Measurements from ENCODE around the gene STEAP4. TPM values are rescaled to one million over a fixed set of nuclear protein-coding genes. Genes with fewer than 3 reads are reported as not detected.
"Not testable (repeated sequence)": the region's sequence is repeated elsewhere in the genome, so short reads cannot be mapped to it uniquely, and the experiment has no call there.

The STEAP4 gene
- total and polyA plus RNA-seq, 7 experiments from 2014 or later, result 0.45 to 6.2 TPM; not detected in 5

GRCh38 chr7:88278881-88279280 is 27.8 kb downstream of the STEAP4 start:
- POLR2A ChIA-PET, result no interaction called here
- Mint-ChIP-seq H3K27ac (no peak overlapping the region), H3K4me3 (no peak overlapping the region), H3K36me3 (no peaks in the 10 kb centered on the region), H3K9me3 (no peaks in the 10 kb centered on the region), H3K4me1 (no peaks in the 10 kb centered on the region), H3K27me3 (peaks cover 2 to 23% (median 14%) of the 10 kb centered on the region in 5 donors)
- Histone ChIP-seq H3K4me3 (ENCODE audit: low read length) (no peak overlapping the region), H3K27me3 (ENCODE audit: control insufficient read depth in 2 of 2, insufficient read depth in 2 of 2, low read length in 2 of 2) (no peaks in the 10 kb centered on the region), H3K4me1 (ENCODE audit: control insufficient read depth in 2 of 2, insufficient read depth in 2 of 2, low read length in 2 of 2) (no peaks in the 10 kb centered on the region), H3K36me3 (ENCODE audit: control insufficient read depth in 2 of 3, insufficient read depth in 3 of 3, low read length in 3 of 3) (no peaks in the 10 kb centered on the region), H3K9me3 (ENCODE audit: control insufficient read depth in 2 of 3, low read length in 3 of 3) (no peaks in the 10 kb centered on the region), H3K27ac (ENCODE audit: low read depth, low read length) (no peak overlapping the region)
- intact Hi-C loops (cut with micrococcal nuclease), result no loop called here
- CTCF ChIA-PET, result interaction anchor here (0.6 kb wide), 2 partner anchors 76 to 1492 kb away, joined by 3 to 6 read pairs; no protein-coding TSS in a partner anchor
- ATAC-seq (peak; percentile 67), DNase-seq (no peak)

GRCh38 chr7:88276605-88277153 is 30.0 kb downstream of the STEAP4 start:
- peak overlapping the region in 1 of 9 donors; percentile 33 for H3K27ac Mint-ChIP-seq
- H3K4me1 Mint-ChIP-seq, result no peaks in the 10 kb centered on the region
- H3K36me3 ChIP-seq (ENCODE audit: control insufficient read depth in 2 of 3, insufficient read depth in 3 of 3, low read length in 3 of 3), result no peaks in the 10 kb centered on the region
- intact Hi-C loops (cut with micrococcal nuclease), result no loop called here
- no peaks in the 10 kb centered on the region for H3K27me3 ChIP-seq (ENCODE audit: control insufficient read depth in 2 of 2, insufficient read depth in 2 of 2, low read length in 2 of 2)
- H3K36me3 Mint-ChIP-seq, result no peaks in the 10 kb centered on the region
- no peaks in the 10 kb centered on the region for H3K9me3 ChIP-seq (ENCODE audit: control insufficient read depth in 2 of 3, low read length in 3 of 3)
- no peak overlapping the region for H3K4me3 Mint-ChIP-seq
- H3K9me3 Mint-ChIP-seq, result no peaks in the 10 kb centered on the region
- no peak overlapping the region for H3K27ac ChIP-seq (ENCODE audit: low read depth, low read length)
- ChIA-PET CTCF (no interaction called here), POLR2A (no interaction called here)
- no peak for ATAC-seq
- H3K4me1 ChIP-seq (ENCODE audit: control insufficient read depth in 2 of 2, insufficient read depth in 2 of 2, low read length in 2 of 2), result no peaks in the 10 kb centered on the region
- H3K27me3 Mint-ChIP-seq, result peaks cover 2 to 10% (median 8%) of the 10 kb centered on the region in 5 donors
- no peak overlapping the region for H3K4me3 ChIP-seq (ENCODE audit: low read length)
- DNase-seq, result no peak

GRCh38 chr7:88274856-88275255 is 31.8 kb downstream of the STEAP4 start:
- H3K4me3 ChIP-seq (ENCODE audit: low read length); H3K4me1 Mint-ChIP-seq; H3K36me3 ChIP-seq (ENCODE audit: control insufficient read depth in 2 of 3, insufficient read depth in 3 of 3, low read length in 3 of 3); CTCF ChIA-PET; H3K27ac Mint-ChIP-seq; H3K36me3 Mint-ChIP-seq; intact Hi-C loops (cut with micrococcal nuclease); H3K4me3 Mint-ChIP-seq; H3K9me3 Mint-ChIP-seq; POLR2A ChIA-PET; DNase-seq; H3K27me3 ChIP-seq (ENCODE audit: control insufficient read depth in 2 of 2, insufficient read depth in 2 of 2, low read length in 2 of 2); H3K9me3 ChIP-seq (ENCODE audit: control insufficient read depth in 2 of 3, low read length in 3 of 3); H3K4me1 ChIP-seq (ENCODE audit: control insufficient read depth in 2 of 2, insufficient read depth in 2 of 2, low read length in 2 of 2); H3K27ac ChIP-seq (ENCODE audit: low read depth, low read length); ATAC-seq: not testable (repeated sequence)
- H3K27me3 Mint-ChIP-seq, result peaks cover 2 to 12% (median 8%) of the 10 kb centered on the region in 5 donors

- no peak overlapping the region for H3K4me3 ChIP-seq (ENCODE audit: low read length)
- peaks cover 0 to 6% (median 0%) of the 10 kb centered on the region in 11 donors for H3K9me3 Mint-ChIP-seq
- peaks cover 0 to 5% (median 0%) of the 10 kb centered on the region in 5 donors for H3K36me3 Mint-ChIP-seq
- H3K4me1 Mint-ChIP-seq, result no peaks in the 10 kb centered on the region
- H3K4me3 Mint-ChIP-seq, result no peak overlapping the region
- H3K27me3 ChIP-seq (ENCODE audit: control insufficient read depth in 2 of 2, insufficient read depth in 2 of 2, low read length in 2 of 2), result no peaks in the 10 kb centered on the region
- H3K9me3 ChIP-seq (ENCODE audit: control insufficient read depth in 2 of 3, low read length in 3 of 3), result no peaks in the 10 kb centered on the region
- H3K36me3 ChIP-seq (ENCODE audit: control insufficient read depth in 2 of 3, insufficient read depth in 3 of 3, low read length in 3 of 3), result no peaks in the 10 kb centered on the region
- no peak overlapping the region for H3K27ac Mint-ChIP-seq
- no peaks in the 10 kb centered on the region for H3K4me1 ChIP-seq (ENCODE audit: control insufficient read depth in 2 of 2, insufficient read depth in 2 of 2, low read length in 2 of 2)
- no peak overlapping the region for H3K27ac ChIP-seq (ENCODE audit: low read depth, low read length)
- intact Hi-C loops (cut with micrococcal nuclease), result no loop called here
- no peak for ATAC-seq
- POLR2A ChIA-PET, result no interaction called here
- CTCF ChIA-PET, result no interaction called here
- peaks cover 0 to 11% (median 10%) of the 10 kb centered on the region in 5 donors for H3K27me3 Mint-ChIP-seq
- DNase-seq, result no peak
These were observed 37.1 kb downstream of the STEAP4 start for GRCh38 chr7:88269586-88269985.

- H3K27me3 ChIP-seq (ENCODE audit: control insufficient read depth in 2 of 2, insufficient read depth in 2 of 2, low read length in 2 of 2), result no peaks in the 10 kb centered on the region
- H3K4me1 ChIP-seq (ENCODE audit: control insufficient read depth in 2 of 2, insufficient read depth in 2 of 2, low read length in 2 of 2), result no peaks in the 10 kb centered on the region
- ChIA-PET CTCF (no interaction called here), POLR2A (no interaction called here)
- H3K4me1 Mint-ChIP-seq, result no peaks in the 10 kb centered on the region
- no peak overlapping the region for H3K4me3 ChIP-seq (ENCODE audit: low read length)
- H3K36me3 Mint-ChIP-seq, result peaks cover 0 to 5% (median 0%) of the 10 kb centered on the region in 5 donors
- DNase-seq (no peak), ATAC-seq (peak; percentile 63)
- intact Hi-C loops (cut with micrococcal nuclease), result no loop called here
- no peaks in the 10 kb centered on the region for H3K36me3 ChIP-seq (ENCODE audit: control insufficient read depth in 2 of 3, insufficient read depth in 3 of 3, low read length in 3 of 3)
- no peak overlapping the region for H3K27ac Mint-ChIP-seq
- no peaks in the 10 kb centered on the region for H3K9me3 ChIP-seq (ENCODE audit: control insufficient read depth in 2 of 3, low read length in 3 of 3)
- no peak overlapping the region for H3K4me3 Mint-ChIP-seq
- peaks cover 0 to 12% (median 10%) of the 10 kb centered on the region in 5 donors for H3K27me3 Mint-ChIP-seq
- H3K27ac ChIP-seq (ENCODE audit: low read depth, low read length), result no peak overlapping the region
- peaks cover 0 to 6% (median 0%) of the 10 kb centered on the region in 11 donors for H3K9me3 Mint-ChIP-seq
These were observed 37.8 kb downstream of the STEAP4 start for GRCh38 chr7:88268858-88269257.

GRCh38 chr7:88268051-88268450 is 38.6 kb downstream of the STEAP4 start:
- intact Hi-C loops (cut with micrococcal nuclease), result no loop called here
- H3K4me1 ChIP-seq (ENCODE audit: control insufficient read depth in 2 of 2, insufficient read depth in 2 of 2, low read length in 2 of 2), result no peaks in the 10 kb centered on the region
- H3K27ac Mint-ChIP-seq, result no peak overlapping the region
- POLR2A ChIA-PET, result no interaction called here
- H3K36me3 Mint-ChIP-seq, result peaks cover 0 to 5% (median 0%) of the 10 kb centered on the region in 5 donors
- no peaks in the 10 kb centered on the region for H3K27me3 ChIP-seq (ENCODE audit: control insufficient read depth in 2 of 2, insufficient read depth in 2 of 2, low read length in 2 of 2)
- no peak overlapping the region for H3K27ac ChIP-seq (ENCODE audit: low read depth, low read length)
- H3K4me3 ChIP-seq (ENCODE audit: low read length), result no peak overlapping the region
- no peak for ATAC-seq
- no peaks in the 10 kb centered on the region for H3K4me1 Mint-ChIP-seq
- no peak for DNase-seq
- no peaks in the 10 kb centered on the region for H3K9me3 ChIP-seq (ENCODE audit: control insufficient read depth in 2 of 3, low read length in 3 of 3)
- H3K9me3 Mint-ChIP-seq, result peaks cover 0 to 6% (median 0%) of the 10 kb centered on the region in 11 donors
- peaks cover 0 to 12% (median 10%) of the 10 kb centered on the region in 5 donors for H3K27me3 Mint-ChIP-seq
- CTCF ChIA-PET, result no interaction called here
- H3K4me3 Mint-ChIP-seq, result no peak overlapping the region
- H3K36me3 ChIP-seq (ENCODE audit: control insufficient read depth in 2 of 3, insufficient read depth in 3 of 3, low read length in 3 of 3), result no peaks in the 10 kb centered on the region

- no peaks in the 10 kb centered on the region for H3K9me3 ChIP-seq (ENCODE audit: control insufficient read depth in 2 of 3, low read length in 3 of 3)
- no peaks in the 10 kb centered on the region for H3K36me3 ChIP-seq (ENCODE audit: control insufficient read depth in 2 of 3, insufficient read depth in 3 of 3, low read length in 3 of 3)
- Mint-ChIP-seq H3K4me3 (no peak overlapping the region), H3K36me3 (peaks cover 0 to 5% (median 0%) of the 10 kb centered on the region in 5 donors), H3K9me3 (peaks cover 0 to 6% (median 0%) of the 10 kb centered on the region in 11 donors), H3K27me3 (peaks cover 0 to 16% (median 11%) of the 10 kb centered on the region in 5 donors), H3K27ac (no peak overlapping the region), H3K4me1 (no peaks in the 10 kb centered on the region)
- ChIA-PET CTCF (no interaction called here), POLR2A (no interaction called here)
- no peaks in the 10 kb centered on the region for H3K27me3 ChIP-seq (ENCODE audit: control insufficient read depth in 2 of 2, insufficient read depth in 2 of 2, low read length in 2 of 2)
- intact Hi-C loops (cut with micrococcal nuclease), result no loop called here
- ATAC-seq, result no peak
- H3K27ac ChIP-seq (ENCODE audit: low read depth, low read length), result no peak overlapping the region
- H3K4me3 ChIP-seq (ENCODE audit: low read length), result no peak overlapping the region
- no peaks in the 10 kb centered on the region for H3K4me1 ChIP-seq (ENCODE audit: control insufficient read depth in 2 of 2, insufficient read depth in 2 of 2, low read length in 2 of 2)
- DNase-seq, result no peak
These were observed 39.3 kb downstream of the STEAP4 start for GRCh38 chr7:88267421-88267820.

Data from naive thymus-derived CD4-positive, alpha-beta T cell (primary cell).